K562 (cell line): ENCODE measurements around the gene PTPRZ1. TPM values are rescaled to one million over a fixed set of nuclear protein-coding genes. Genes with fewer than 3 reads are reported as not detected.

Experiments used
- ATAC-seq: fragments of 200-7000 bp; cut with Tn5 transposase; 3 replicates; pipeline ENCODE4 v1.9.1; 2020; ENCODE audit warnings: moderate library complexity
- BruUV-seq: library from RNA; stranded (reverse); fragments of 400-500 nt; replicated peaks from 2 replicates; lab custom pipeline; 2021; lab: Mats Ljungman, UMichigan
- CTCF ChIA-PET: fragments of 300-600 bp; formaldehyde crosslinking; extraction: SDS; loops from one replicate; lab custom pipeline; 2021; ENCODE audit warnings: low intra/inter-chr PET ratio; lab: Yijun Ruan, JAX
- POLR2A ChIA-PET: fragments of 300-600, 350-650 bp; sonication (Branson Sonifier 250); formaldehyde crosslinking; extraction: SDS; loops from one replicate; lab custom pipeline; 2021; ENCODE audit warnings: antibody characterized with exemption, inconsistent platforms; lab: Yijun Ruan, JAX
- DNase-seq, 4 experiments: peaks; one replicate each; pipeline versions ENCODE4 v3.0.0 to v3.0.0-alpha.2; 2011 to 2018; ENCODE audit warnings: low spot score in 3 of 4, mixed read lengths in 3 of 4; ENCODE audit errors: extremely low read depth in 1 of 4
- FAIRE-seq: peaks from 2 replicates; lab custom pipeline; 2011; peaks lifted over from hg19 to GRCh38; lab: Jason Lieb, UNC
- H2AFZ ChIP-seq: 2 replicates; pipeline ENCODE4 v1.6.0; 2011; ENCODE audit warnings: low read depth, low read length, control low read depth, inconsistent platforms
- H3K27ac ChIP-seq: fragments of 200-600 bp; 3 replicates; pipeline ENCODE4 v1.8.0; 2011; ENCODE audit warnings: low read depth, mild to moderate bottlenecking, control low read depth, inconsistent platforms, low read length, moderate library complexity, mixed read lengths; ENCODE audit errors: extremely low read depth
- H3K27me3 ChIP-seq, 2 experiments: fragments of 300-600 bp in 1 of 2; 2 replicates in 1 of 2; 3 replicates in 1 of 2; pipeline versions ENCODE4 v1.6.0 to v1.8.0; 2011; ENCODE audit warnings: inconsistent platforms in 2 of 2, low read length in 2 of 2, mild to moderate bottlenecking in 1 of 2, mixed read lengths in 1 of 2, moderate library complexity in 1 of 2; ENCODE audit not compliant: control insufficient read depth in 2 of 2, insufficient read depth in 2 of 2
- H3K36me3 ChIP-seq: fragments of 300-600 bp; 3 replicates; pipeline ENCODE4 v1.8.0; 2011; ENCODE audit warnings: mild to moderate bottlenecking, low read length, inconsistent platforms; ENCODE audit not compliant: control insufficient read depth, insufficient read depth
- H3K4me1 ChIP-seq, 2 experiments: fragments of 200-600 bp in 1 of 2; replicated peaks in 1 of 2; 2 replicates in 1 of 2; 3 replicates in 1 of 2; pipeline versions ENCODE4 v1.5.1 to v1.8.0; 2011; ENCODE audit warnings: inconsistent platforms in 2 of 2, low read length in 2 of 2, mild to moderate bottlenecking in 1 of 2, mixed read lengths in 1 of 2, moderate library complexity in 1 of 2; ENCODE audit not compliant: control insufficient read depth in 2 of 2, insufficient read depth in 2 of 2
- H3K4me2 ChIP-seq: 2 replicates; pipeline ENCODE4 v1.6.1; 2011; ENCODE audit warnings: low read length, control low read depth, inconsistent platforms, mixed read lengths; ENCODE audit not compliant: insufficient read depth
- H3K4me3 ChIP-seq: fragments of 200-600 bp; sonication (generic), shearing (Covaris generic); 2 replicates; pipeline ENCODE4 v1.5.1; 2016; ENCODE audit warnings: control low read depth, inconsistent platforms
- H3K79me2 ChIP-seq: fragments of 200-600 bp; 3 replicates; pipeline ENCODE4 v1.8.0; 2011; ENCODE audit warnings: low read length, inconsistent platforms; ENCODE audit not compliant: control insufficient read depth, insufficient read depth
- H3K9ac ChIP-seq, 2 experiments: 2 replicates each; pipeline versions ENCODE4 v1.6.0 to v1.6.1; 2011; ENCODE audit warnings: low read depth in 2 of 2, low read length in 2 of 2, control low read depth in 1 of 2, inconsistent platforms in 1 of 2, mild to moderate bottlenecking in 1 of 2, mixed read lengths in 1 of 2; ENCODE audit not compliant: insufficient read depth in 1 of 2
- H3K9me1 ChIP-seq: one replicate; pipeline ENCODE4 v1.6.0; 2011; ENCODE audit warnings: inconsistent platforms, mild to moderate bottlenecking, low read length, moderate library complexity; ENCODE audit not compliant: control insufficient read depth, insufficient read depth
- H3K9me3 ChIP-seq: replicated peaks from 2 replicates; pipeline ENCODE4 v1.5.1; 2011; ENCODE audit warnings: low read depth, low read length, inconsistent platforms; ENCODE audit not compliant: control insufficient read depth, insufficient read depth
- H4K20me1 ChIP-seq: replicated peaks from 2 replicates; pipeline ENCODE4 v1.6.1; 2011; ENCODE audit warnings: low read length, inconsistent platforms, mixed read lengths; ENCODE audit not compliant: control insufficient read depth, insufficient read depth
- CBX2 ChIP-seq: fragments of 200-600 bp; sonication (generic); IDR thresholded peaks from one replicate; pipeline ENCODE4 v1.6.1; 2012; ENCODE audit warnings: mild to moderate bottlenecking, low read length, inconsistent platforms; ENCODE audit not compliant: insufficient read depth, poor library complexity, severe bottlenecking
- CGGBP1 ChIP-seq: fragments of 250-450 bp; sonication (Bioruptor Pico); IDR thresholded peaks from 2 replicates; pipeline ENCODE4 v1.9.0; 2021; ENCODE audit warnings: mild to moderate bottlenecking
- E2F1 ChIP-seq: sonication (generic); formaldehyde crosslinking; IDR thresholded peaks from 2 replicates; pipeline ENCODE4 v1.8.1; 2023; ENCODE audit warnings: mild to moderate bottlenecking, missing genetic modification reagents, moderate library complexity
- ETV6 ChIP-seq, 3 experiments: fragments of 150-350 bp in 1 of 3; sonication (generic) in 1 of 3; formaldehyde crosslinking in 1 of 3; IDR thresholded peaks; 2 replicates each; pipeline versions ENCODE4 v1.6.1 to v1.8.0; 2014 to 2022; ENCODE audit warnings: borderline replicate concordance in 2 of 3, low read depth in 2 of 3, antibody characterized with exemption in 1 of 3, low read length in 1 of 3, mild to moderate bottlenecking in 1 of 3, missing genetic modification reagents in 1 of 3
- FOXJ3 ChIP-seq: sonication (generic); formaldehyde crosslinking; IDR thresholded peaks from 2 replicates; pipeline ENCODE4 v1.4.0; 2020; ENCODE audit warnings: mild to moderate bottlenecking, missing genetic modification reagents
- MTA1 ChIP-seq: fragments of 450-650 bp; IDR thresholded peaks from 2 replicates; pipeline ENCODE4 v1.6.1; 2017; ENCODE audit warnings: borderline replicate concordance
- PTBP1 ChIP-seq: fragments of 200-400 bp; formaldehyde crosslinking; IDR thresholded peaks from 2 replicates; pipeline ENCODE4 v1.6.1; 2017; ENCODE audit warnings: low read depth, low read length
- SRSF7 ChIP-seq: fragments of 200-400 bp; formaldehyde crosslinking; optimal IDR thresholded peaks from 2 replicates; pipeline ENCODE3; 2017; ENCODE audit warnings: mild to moderate bottlenecking, low read depth, low read length
- STAT5A ChIP-seq: IDR thresholded peaks from 2 replicates; pipeline ENCODE4 v1.6.1; 2012; ENCODE audit warnings: low read length, inconsistent platforms, borderline replicate concordance
- ZBTB26 ChIP-seq: fragments of 450-650 bp; formaldehyde crosslinking; IDR thresholded peaks from 2 replicates; pipeline ENCODE4 v1.4.0; 2022; ENCODE audit warnings: missing genetic modification characterization
- ZBTB8A ChIP-seq: fragments of 450-650 bp; IDR thresholded peaks from 2 replicates; pipeline ENCODE4 v1.6.1; 2018; ENCODE audit warnings: mild to moderate bottlenecking, moderate library complexity; ENCODE audit not compliant: partially characterized antibody
- ZNF444 ChIP-seq: fragments of 250-450 bp; sonication (Bioruptor Pico); IDR thresholded peaks from 2 replicates; pipeline ENCODE4 v1.4.0; 2020; ENCODE audit warnings: mild to moderate bottlenecking, moderate library complexity
- WGBS: fragments of 100-300 bp; shearing (Covaris generic); methylation state at CpG from one replicate; pipeline ENCODE4 v1.1.6; 2016; ENCODE audit warnings: low coverage, mixed read lengths; ENCODE audit not compliant: insufficient coverage; ENCODE audit errors: missing lambda C conversion rate; 5-methylcytosine and 5-hydroxymethylcytosine counted together
- in situ Hi-C: fragments of 300-500 bp; cut with MboI; formaldehyde crosslinking; loops from 4 replicates; pipeline ENCODE4 v1.15.0; 2018; ENCODE audit warnings: inconsistent platforms, mixed read lengths
- intact Hi-C: fragments of 100-400 bp; cut with micrococcal nuclease; formaldehyde crosslinking; loops from 2 replicates; pipeline ENCODE4 v1.14.2; 2022
- polyA plus RNA-seq, 8 experiments: library from polyadenylated mRNA; depleted of rRNA in 4 of 8; stranded (reverse) in 5 of 8; unstranded in 3 of 8; fragments of >200 nt; fragmentation: Nextera tagmentation in 2 of 8; fragmentation: Illumina TruSeq in 1 of 8; extraction: Ambion mirVana in 2 of 8; extraction: Trizol in 1 of 8; gene quantifications; 2 replicates each; pipeline versions ENCODE4 v1.2.1 to v1.2.3, GENCODE V29; 2011 to 2014; ENCODE audit warnings: inconsistent platforms in 1 of 8, missing spikeins in 1 of 8
- total RNA-seq, 7 experiments: library from RNA; depleted of rRNA in 6 of 7; stranded (reverse); fragments of >200 nt in 6 of 7; fragmentation: Illumina TruSeq in 2 of 7; extraction: Trizol in 2 of 7; gene quantifications; 2 replicates each; pipeline versions ENCODE4 v1.2.1 to v1.2.3, GENCODE V29; 2011 to 2021; ENCODE audit warnings: low replicate concordance in 1 of 7
- TF ChIP-seq, protein P1 (sequence below): fragments of 450-650 bp; formaldehyde crosslinking; IDR thresholded peaks from 2 replicates; pipeline ENCODE4 v1.4.0; 2020; ENCODE audit warnings: mild to moderate bottlenecking, moderate library complexity
- TF ChIP-seq, protein P2 (sequence below): fragments of 250-450 bp; sonication (Bioruptor Pico); IDR thresholded peaks from 2 replicates; pipeline ENCODE4 v1.5.1; 2021; ENCODE audit warnings: mild to moderate bottlenecking

Gene PTPRZ1
- total and polyA plus RNA-seq, 9 of the 15 experiments (the other 6 are each of a cell fraction or from before 2014, with no cell fraction given), result 0.04 TPM; not detected in 7

- H3K4me3 ChIP-seq, result no peak overlapping the region
- no peak for FAIRE-seq
- H3K9me1 ChIP-seq, result no peaks in the 10 kb centered on the region
- H3K36me3 ChIP-seq, result no peaks in the 10 kb centered on the region
- no peak overlapping the region for H3K27ac ChIP-seq
- in situ Hi-C loops (no loop called here), intact Hi-C loops (no loop called here)
- ATAC-seq, result no peak
- no peaks in the 10 kb centered on the region for H3K27me3 ChIP-seq
- no peaks in the 10 kb centered on the region for H4K20me1 ChIP-seq
- WGBS, result 0% methylated on average over 3 of the region's 3 CpGs
- ChIA-PET CTCF (no interaction called here), POLR2A (interaction anchor here (0.8 kb wide), 1 partner anchor 552 kb away, joined by 3 read pairs; no protein-coding TSS in a partner anchor)
- no peak for DNase-seq
- no peak overlapping the region for H2AFZ ChIP-seq
- no TSS peak for BruUV-seq
- no peaks in the 10 kb centered on the region for H3K79me2 ChIP-seq
- H3K4me2 ChIP-seq, result no peak overlapping the region
- no peak overlapping the region for H3K9ac ChIP-seq
- no peaks in the 10 kb centered on the region for H3K9me3 ChIP-seq
- no peaks in the 10 kb centered on the region for H3K4me1 ChIP-seq
- TF ChIP-seq, protein P1, sequence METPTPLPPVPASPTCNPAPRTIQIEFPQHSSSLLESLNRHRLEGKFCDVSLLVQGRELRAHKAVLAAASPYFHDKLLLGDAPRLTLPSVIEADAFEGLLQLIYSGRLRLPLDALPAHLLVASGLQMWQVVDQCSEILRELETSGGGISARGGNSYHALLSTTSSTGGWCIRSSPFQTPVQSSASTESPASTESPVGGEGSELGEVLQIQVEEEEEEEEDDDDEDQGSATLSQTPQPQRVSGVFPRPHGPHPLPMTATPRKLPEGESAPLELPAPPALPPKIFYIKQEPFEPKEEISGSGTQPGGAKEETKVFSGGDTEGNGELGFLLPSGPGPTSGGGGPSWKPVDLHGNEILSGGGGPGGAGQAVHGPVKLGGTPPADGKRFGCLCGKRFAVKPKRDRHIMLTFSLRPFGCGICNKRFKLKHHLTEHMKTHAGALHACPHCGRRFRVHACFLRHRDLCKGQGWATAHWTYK (CRISPR knock-in tag), result no peak
- TF ChIP-seq ZNF444, result no peak
- TF ChIP-seq E2F1 (CRISPR knock-in tag), result no peak
- no peak for TF ChIP-seq ZBTB26 (CRISPR knock-in tag)
- TF ChIP-seq CBX2, result no peak
- no peak for TF ChIP-seq PTBP1
- TF ChIP-seq CGGBP1, result no peak
- no peak for TF ChIP-seq STAT5A
- no peak for TF ChIP-seq MTA1
- TF ChIP-seq FOXJ3, result no peak
- TF ChIP-seq ETV6 (IDR thresholded peaks at IDR 0.05; ENCODE audit: borderline replicate concordance in 1 of 2, low read depth in 2 of 2, low read length in 1 of 2), result no peak
- TF ChIP-seq ETV6 (CRISPR knock-in tag; IDR thresholded peaks at IDR 0.05; ENCODE audit: borderline replicate concordance), result no peak
- TF ChIP-seq ZBTB8A, result no peak
- no peak for TF ChIP-seq SRSF7
- TF ChIP-seq, protein P2, sequence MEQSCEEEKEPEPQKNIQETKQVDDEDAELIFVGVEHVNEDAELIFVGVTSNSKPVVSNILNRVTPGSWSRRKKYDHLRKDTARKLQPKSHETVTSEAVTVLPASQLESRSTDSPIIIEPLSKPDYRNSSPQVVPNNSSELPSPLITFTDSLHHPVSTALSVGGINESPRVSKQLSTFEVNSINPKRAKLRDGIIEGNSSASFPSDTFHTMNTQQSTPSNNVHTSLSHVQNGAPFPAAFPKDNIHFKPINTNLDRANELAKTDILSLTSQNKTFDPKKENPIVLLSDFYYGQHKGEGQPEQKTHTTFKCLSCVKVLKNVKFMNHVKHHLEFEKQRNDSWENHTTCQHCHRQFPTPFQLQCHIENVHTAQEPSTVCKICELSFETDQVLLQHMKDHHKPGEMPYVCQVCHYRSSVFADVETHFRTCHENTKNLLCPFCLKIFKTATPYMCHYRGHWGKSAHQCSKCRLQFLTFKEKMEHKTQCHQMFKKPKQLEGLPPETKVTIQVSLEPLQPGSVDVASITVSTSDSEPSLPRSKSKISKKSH (CRISPR knock-in tag), result no peak
Observed at GRCh38 chr7:122070834-122071233, 197.9 kb downstream of the PTPRZ1 start.
